Amniotic epithelial cell (primary cell): ENCODE measurements around the gene TBC1D12.
"Not testable (repeated sequence)": the region's sequence is repeated elsewhere in the genome, so short reads cannot be mapped to it uniquely, and the experiment has no call there.

Source experiments
- DNase-seq: peaks from one replicate; pipeline ENCODE4 v3.0.0-alpha.2; 2010; ENCODE audit warnings: low read depth

TBC1D12 gene

DNA sequence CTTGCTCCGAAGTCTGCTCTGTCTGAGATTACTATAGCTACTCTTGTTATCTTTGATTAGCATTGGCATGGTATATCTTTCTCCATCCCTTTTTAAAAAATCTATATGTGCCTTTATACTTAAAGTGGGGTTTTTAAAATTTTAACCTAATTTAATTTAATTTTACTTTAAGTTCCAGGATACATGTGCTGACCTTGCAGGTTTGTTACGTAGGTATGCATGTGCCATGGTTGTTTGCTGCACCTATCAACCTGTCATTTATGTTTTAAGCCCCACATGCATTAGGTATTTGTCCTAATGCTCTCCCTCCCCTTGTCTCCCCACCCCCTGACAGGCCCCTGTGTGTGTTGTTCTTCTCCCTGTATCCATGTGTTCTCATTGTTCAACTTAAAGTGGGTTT is 54.6 kb downstream of the TBC1D12 start:
- DNase-seq = no peak

DNA sequence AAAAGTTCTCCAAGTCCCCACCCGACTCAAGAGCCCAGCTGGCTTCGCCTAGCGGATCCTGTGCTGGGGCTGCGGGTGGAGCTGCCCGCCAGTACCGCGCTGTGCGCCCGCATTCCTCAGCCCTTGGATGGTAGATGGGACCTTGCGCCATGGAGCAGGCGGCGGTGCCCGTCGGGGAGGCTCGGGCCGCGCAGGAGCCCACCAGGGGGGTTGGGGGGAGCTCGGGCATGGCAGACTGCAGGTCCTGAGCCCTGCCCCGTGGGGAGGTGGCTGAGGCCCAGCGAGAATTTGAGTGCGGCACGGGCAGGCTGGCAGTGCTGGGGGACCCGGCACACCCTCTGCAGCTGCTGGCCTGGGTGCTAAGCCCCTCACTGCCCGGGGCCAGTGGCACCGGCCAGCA is 57.0 kb downstream of the TBC1D12 start:
- DNase-seq = no peak

GRCh38 chr10:94461503-94461902 is 59.2 kb downstream of the TBC1D12 start:
- DNase-seq = no peak

DNA sequence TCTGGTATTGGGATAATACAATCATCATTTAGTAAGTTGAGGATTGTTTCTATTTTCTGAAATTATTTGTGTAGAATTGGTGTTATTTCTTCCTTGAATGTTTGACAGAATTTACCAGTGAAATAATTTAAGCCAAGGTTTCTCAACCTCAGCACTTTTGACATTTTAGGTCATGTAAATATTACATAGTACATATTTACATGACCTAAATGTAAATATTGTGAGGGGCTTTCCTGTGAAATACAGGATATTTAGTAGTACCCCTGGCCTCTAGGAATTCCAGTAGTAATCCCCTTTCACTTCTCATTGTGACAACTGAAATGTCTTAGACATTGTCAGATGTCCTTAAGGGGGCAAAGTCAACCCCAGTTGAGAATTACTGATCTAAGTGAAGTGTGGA is 59.8 kb downstream of the TBC1D12 start:
- DNase-seq = no peak

- DNase-seq = no peak
These were observed 63.3 kb downstream of the TBC1D12 start for GRCh38 chr10:94465684-94466083.

DNA sequence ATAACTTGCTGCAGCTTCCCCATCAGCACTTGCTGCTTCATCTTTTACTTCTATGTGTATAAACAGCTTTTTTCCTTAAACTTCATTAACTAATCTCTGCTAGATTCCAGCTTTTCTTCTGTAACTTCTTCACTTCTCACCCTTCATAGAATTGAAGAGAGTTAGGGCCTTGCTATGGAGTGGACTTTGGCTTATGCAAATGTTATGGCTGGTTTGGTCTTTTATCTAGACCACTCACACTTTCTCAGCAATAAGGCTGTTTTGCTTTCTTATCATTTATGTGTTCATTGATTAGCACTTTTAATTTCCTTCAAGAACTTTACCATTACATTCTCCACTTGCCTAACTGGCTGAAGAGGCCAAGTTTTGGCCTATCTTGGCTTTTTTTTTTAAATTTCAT is 79.1 kb downstream of the TBC1D12 start:
- no peak for DNase-seq

DNA sequence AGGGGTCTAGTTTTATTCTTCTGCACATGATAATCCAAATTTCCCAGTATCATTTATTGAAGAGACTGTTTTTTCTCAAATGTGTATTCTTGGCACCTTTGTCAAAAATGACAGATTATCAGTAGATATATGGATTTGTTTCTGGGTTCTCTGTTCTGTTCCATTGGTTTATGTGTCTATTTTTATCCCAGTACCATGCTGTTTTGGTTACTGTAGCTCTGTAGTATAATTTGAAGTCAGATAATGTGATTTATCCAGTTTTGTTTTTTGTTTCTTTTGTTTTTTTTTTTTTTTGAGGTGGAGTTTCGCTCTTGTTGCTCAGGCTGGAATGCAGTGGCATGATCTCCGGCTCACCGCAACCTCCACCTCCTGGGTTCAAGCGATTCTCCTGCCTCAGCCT is 81.6 kb downstream of the TBC1D12 start:
- DNase-seq = no peak

GRCh38 chr10:94485094-94485493 is 82.8 kb downstream of the TBC1D12 start:
- no peak for DNase-seq

- no peak for DNase-seq
These were observed 85.2 kb downstream of the TBC1D12 start for GRCh38 chr10:94487575-94487974.

DNA sequence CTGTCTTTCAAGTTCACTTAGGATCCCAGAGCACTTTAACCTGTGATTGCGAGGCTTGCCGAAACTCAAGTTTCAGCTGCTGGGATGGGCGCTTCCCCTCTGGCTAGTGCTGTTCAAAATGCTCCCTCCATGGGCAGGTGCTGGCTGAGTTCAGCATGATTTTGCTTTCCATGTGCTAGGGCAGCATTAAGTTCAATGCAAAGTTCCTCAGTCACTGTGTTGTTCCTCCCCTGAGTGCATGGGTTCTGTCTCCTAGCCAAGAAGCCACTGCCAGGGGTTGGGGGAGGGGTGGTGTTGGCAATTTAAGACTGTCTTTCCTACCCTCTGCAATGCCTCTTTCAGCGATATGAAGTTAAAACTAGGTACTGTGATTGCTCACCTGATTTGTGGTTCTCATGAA is 86.8 kb downstream of the TBC1D12 start:
- no peak for DNase-seq

DNA sequence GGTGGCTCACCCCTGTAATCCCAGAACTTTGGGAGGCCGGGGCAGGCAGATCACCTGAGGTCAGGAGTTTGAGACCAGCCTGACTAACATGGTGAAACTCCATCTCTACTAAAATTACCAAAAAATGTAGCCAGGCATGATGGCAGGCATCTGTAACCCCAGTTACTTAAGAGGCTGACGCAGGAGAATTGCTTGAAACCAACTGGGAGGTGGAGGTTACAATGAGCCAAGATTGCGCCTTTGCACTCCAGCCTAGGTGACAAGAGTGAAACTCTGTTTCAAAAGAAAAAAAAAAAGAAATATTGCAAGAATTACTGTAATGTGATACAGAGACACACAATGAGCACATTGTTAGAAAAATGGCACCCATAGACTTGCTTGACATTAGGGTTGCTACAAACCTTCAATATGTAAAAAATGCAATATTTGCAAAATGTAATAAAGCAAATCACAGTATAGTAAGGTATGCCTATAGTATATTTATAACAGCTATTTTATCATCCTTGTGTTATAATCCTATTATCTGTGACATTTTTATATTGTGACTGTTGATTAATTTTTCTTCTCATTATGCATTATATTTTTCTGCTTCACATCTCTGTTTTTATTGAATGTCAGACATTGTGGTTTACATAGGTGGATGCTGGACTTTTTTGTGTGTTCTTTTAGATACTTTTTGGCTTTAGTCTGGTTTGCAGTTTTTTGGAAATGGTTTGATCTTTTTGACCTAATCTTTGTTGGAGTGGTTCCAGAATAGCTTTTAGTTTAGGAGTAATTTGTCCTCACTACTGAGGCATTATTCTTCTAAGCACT is 87.8 kb downstream of the TBC1D12 start:
- no peak for DNase-seq

DNA sequence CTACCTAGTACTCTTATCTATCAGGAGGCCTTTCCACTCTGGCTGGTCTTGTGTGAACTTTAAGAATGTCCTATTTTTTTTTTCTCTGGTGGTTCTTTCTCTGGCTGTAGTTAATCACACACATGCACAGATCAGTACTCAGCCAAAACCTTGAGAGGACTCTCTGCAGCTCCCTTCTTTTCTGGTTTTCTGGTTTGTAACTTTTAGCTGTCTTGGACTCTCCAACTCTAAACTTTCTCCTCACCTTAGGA is 88.4 kb downstream of the TBC1D12 start:
- DNase-seq = peak; percentile 2

DNA sequence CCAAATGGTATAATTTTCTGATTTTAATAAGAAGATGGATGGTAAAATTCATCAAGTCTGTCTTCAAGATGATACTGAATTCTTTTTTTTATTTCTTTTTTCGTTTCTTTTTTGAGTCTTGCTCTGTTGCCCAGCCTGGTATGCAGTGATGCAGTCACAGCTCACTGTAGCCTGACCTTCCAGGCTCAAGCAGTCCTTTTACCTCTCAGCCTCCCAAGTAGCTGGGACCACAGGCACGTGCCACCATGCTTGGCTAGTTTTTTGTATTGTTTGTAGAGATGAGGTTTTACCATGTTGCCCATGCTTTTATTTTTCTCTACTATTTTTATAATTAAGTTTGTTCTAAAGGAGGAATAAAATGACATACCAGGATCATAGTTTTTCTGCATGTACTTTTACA is 91.1 kb downstream of the TBC1D12 start:
- DNase-seq = no peak

DNA sequence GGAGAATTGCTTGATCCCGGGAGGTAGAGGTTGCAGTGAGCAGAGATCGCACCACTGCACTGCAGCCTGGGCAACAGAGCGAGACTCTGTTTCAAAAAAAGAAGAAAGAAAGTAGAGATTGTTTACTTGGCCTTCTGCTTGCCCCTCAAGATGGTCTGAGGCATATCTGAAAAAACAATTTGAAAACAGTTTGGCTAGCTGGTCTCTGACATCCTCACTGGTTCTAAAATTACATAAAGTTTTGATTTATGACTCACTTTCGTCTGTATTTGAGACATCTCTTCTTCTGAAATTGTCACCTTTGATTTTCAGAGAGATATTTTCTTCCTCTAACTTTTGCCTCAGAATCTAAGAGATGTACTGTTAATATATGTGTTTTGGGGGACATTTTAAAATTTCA is 93.7 kb downstream of the TBC1D12 start:
- no peak for DNase-seq

- no peak for DNase-seq
These were observed 94.3 kb downstream of the TBC1D12 start for GRCh38 chr10:94496646-94497045.

DNA sequence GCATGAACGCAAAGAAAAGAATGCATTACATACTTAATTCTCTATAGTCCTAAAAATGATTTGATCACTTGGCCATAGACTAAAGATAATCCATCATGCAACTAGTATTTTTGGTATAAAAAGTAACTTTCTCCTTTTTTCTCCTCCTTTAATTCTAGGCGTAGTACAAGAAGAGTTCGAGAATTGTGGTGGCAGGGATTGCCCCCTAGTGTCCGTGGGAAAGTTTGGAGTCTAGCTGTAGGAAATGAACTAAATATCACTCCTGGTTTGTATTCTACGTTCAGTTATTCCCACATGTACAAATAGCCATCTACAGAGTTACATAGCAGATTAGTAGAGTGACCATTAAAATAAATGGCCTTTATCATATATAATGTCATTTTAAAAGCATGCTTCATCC is 97.7 kb downstream of the TBC1D12 start:
- DNase-seq = peak; percentile 20

GRCh38 chr10:94521276-94522250 is 119.2 kb downstream of the TBC1D12 start:
- no peak for DNase-seq

DNA sequence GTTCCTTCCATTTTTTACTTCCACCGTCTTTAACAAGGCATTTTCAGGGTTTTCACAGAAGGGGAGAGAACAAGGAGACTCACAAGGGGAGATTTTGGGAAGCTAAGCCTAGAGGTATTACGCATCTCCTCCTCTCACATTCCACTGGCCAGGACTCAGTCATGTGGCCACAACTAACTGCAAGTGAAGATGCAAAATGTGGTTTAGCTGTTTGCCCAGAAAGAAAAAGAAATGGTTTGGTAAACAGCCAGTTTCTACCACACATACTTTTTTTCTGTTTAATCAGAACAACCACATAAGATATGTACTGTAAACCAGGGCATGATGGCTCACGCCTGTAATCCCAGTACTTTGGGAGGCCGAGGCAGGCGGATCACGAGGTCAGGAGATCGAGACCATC is 121.8 kb downstream of the TBC1D12 start:
- peak; percentile 91 for DNase-seq

DNA sequence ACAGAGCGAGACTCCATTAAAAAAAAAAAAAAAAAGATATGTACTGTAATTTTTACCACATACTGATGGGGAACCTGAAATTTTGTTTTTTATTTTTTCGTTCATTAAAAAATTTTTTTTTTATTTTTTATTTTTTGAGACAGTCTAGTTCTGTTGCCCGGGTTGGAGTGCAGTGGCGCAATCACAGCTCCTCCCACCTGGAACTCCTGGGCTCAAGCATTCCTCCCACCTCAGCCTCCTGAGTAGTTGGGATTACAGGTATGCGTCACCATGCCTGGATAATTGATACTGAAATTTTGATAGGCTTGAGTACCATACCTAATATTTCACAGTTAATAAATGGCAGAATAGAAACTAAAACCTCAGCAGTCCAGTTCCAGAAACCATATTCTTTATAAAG is 122.4 kb downstream of the TBC1D12 start:
- no peak for DNase-seq

- not testable (repeated sequence) for DNase-seq
These were observed 129.2 kb downstream of the TBC1D12 start for GRCh38 chr10:94531550-94531949.

- no peak for DNase-seq
These were observed 130.7 kb downstream of the TBC1D12 start for GRCh38 chr10:94533027-94533426.

DNA sequence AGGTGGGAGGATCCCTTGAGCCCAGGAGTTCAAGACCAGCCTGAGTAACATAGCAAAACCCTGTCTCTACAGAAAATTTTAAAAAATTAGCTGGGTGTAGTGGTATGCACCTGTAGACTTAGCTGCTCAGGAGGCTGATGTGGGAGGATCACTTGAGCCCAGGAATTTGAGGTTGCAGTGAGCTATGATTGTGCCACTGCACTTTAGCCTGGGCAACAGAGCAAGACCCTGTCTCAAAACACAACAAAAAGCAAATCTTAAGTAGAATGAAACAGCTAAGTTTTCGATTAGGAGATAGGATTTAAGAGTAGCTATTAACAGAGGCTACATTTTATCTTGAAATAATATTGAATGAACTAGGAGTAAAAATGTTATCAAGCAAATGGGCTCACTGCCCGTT is 139.9 kb downstream of the TBC1D12 start:
- not testable (repeated sequence) for DNase-seq

- DNase-seq = peak; percentile 76
These were observed 143.2 kb downstream of the TBC1D12 start, which contains the start of gene HELLS for GRCh38 chr10:94545391-94546048. Gene HELLS (plus strand): TSS chr10:94545788. CDS start chr10:94545922, 134 bp downstream.
